HUES48 (cell line): ENCODE results near the gene RAB3IL1.

Source experiments
- H3K27ac ChIP-seq: one replicate; pipeline ENCODE4 v1.7.0; 2013; ENCODE audit warnings: low read depth, low read length, inconsistent platforms
- H3K27me3 ChIP-seq: 2 replicates; pipeline ENCODE4 v1.6.1; 2013; ENCODE audit warnings: mild to moderate bottlenecking, low read length; ENCODE audit not compliant: control insufficient read depth, insufficient read depth
- H3K36me3 ChIP-seq: 2 replicates; pipeline ENCODE4 v1.6.1; 2013; ENCODE audit warnings: low read length; ENCODE audit not compliant: control insufficient read depth, insufficient read depth
- H3K4me1 ChIP-seq: 2 replicates; pipeline ENCODE4 v1.6.1; 2013; ENCODE audit warnings: mild to moderate bottlenecking, low read length; ENCODE audit not compliant: control insufficient read depth, insufficient read depth
- H3K4me3 ChIP-seq: 2 replicates; pipeline ENCODE4 v1.5.1; 2013; ENCODE audit warnings: mild to moderate bottlenecking, low read depth, low read length
- H3K9ac ChIP-seq: 2 replicates; pipeline ENCODE4 v1.6.1; 2013; ENCODE audit warnings: mild to moderate bottlenecking, low read depth, low read length, moderate library complexity
- H3K9me3 ChIP-seq: 2 replicates; pipeline ENCODE4 v1.6.1; 2013; ENCODE audit warnings: low read length; ENCODE audit not compliant: control insufficient read depth, insufficient read depth

RAB3IL1 gene

GRCh38 chr11:61890529-61891330 is 26.6 kb downstream of the RAB3IL1 start:
- Histone ChIP-seq H3K27ac (no peak overlapping the region), H3K4me3 (peak overlapping the region; percentile 87), H3K9me3 (no peaks in the 10 kb centered on the region), H3K4me1 (no peaks in the 10 kb centered on the region), H3K9ac (peak overlapping the region; percentile 65), H3K36me3 (no peaks in the 10 kb centered on the region), H3K27me3 (no peaks in the 10 kb centered on the region)

- Histone ChIP-seq H3K36me3 (no peaks in the 10 kb centered on the region), H3K27me3 (no peaks in the 10 kb centered on the region), H3K9me3 (no peaks in the 10 kb centered on the region), H3K27ac (no peak overlapping the region), H3K4me3 (peak overlapping the region; percentile 87; the same call in 1 of the 2 replicates), H3K4me1 (no peaks in the 10 kb centered on the region), H3K9ac (no peak overlapping the region)
These were observed 27.5 kb downstream of the RAB3IL1 start for GRCh38 chr11:61889831-61890230.

- Histone ChIP-seq H3K9ac (no peak overlapping the region), H3K4me1 (no peaks in the 10 kb centered on the region), H3K27ac (no peak overlapping the region), H3K4me3 (no peak overlapping the region), H3K36me3 (no peaks in the 10 kb centered on the region), H3K9me3 (no peaks in the 10 kb centered on the region), H3K27me3 (no peaks in the 10 kb centered on the region)
These were observed 28.8 kb downstream of the RAB3IL1 start for GRCh38 chr11:61888590-61888989.

- Histone ChIP-seq H3K9ac (no peak overlapping the region), H3K4me3 (no peak overlapping the region), H3K27ac (no peak overlapping the region), H3K9me3 (no peaks in the 10 kb centered on the region), H3K36me3 (no peaks in the 10 kb centered on the region), H3K27me3 (no peaks in the 10 kb centered on the region), H3K4me1 (no peaks in the 10 kb centered on the region)
These were observed 29.4 kb downstream of the RAB3IL1 start for GRCh38 chr11:61887839-61888494.

- Histone ChIP-seq H3K9me3 (no peaks in the 10 kb centered on the region), H3K27ac (no peak overlapping the region), H3K9ac (no peak overlapping the region), H3K36me3 (no peaks in the 10 kb centered on the region), H3K4me1 (0 out of 2 replicates have a peak, but pooled peaks cover under 1% of the 10 kb centered on the region), H3K27me3 (no peaks in the 10 kb centered on the region), H3K4me3 (no peak overlapping the region)
These were observed 30.7 kb downstream of the RAB3IL1 start for GRCh38 chr11:61886643-61887042.

GRCh38 chr11:61885784-61886580 is 31.4 kb downstream of the RAB3IL1 start:
- Histone ChIP-seq H3K4me1 (peaks cover 7% of the 10 kb centered on the region; the same call in 1 of the 2 replicates), H3K9ac (no peak overlapping the region), H3K27ac (no peak overlapping the region), H3K4me3 (no peak overlapping the region), H3K36me3 (no peaks in the 10 kb centered on the region), H3K9me3 (no peaks in the 10 kb centered on the region), H3K27me3 (no peaks in the 10 kb centered on the region)

GRCh38 chr11:61885166-61885778 is 32.1 kb downstream of the RAB3IL1 start:
- Histone ChIP-seq H3K27me3 (no peaks in the 10 kb centered on the region), H3K4me1 (peaks cover 8% of the 10 kb centered on the region), H3K36me3 (no peaks in the 10 kb centered on the region), H3K4me3 (no peak overlapping the region), H3K9ac (no peak overlapping the region), H3K9me3 (no peaks in the 10 kb centered on the region), H3K27ac (no peak overlapping the region)

GRCh38 chr11:61883947-61884346 is 33.4 kb downstream of the RAB3IL1 start:
- Histone ChIP-seq H3K4me1 (peaks cover 14% of the 10 kb centered on the region), H3K9me3 (no peaks in the 10 kb centered on the region), H3K27ac (no peak overlapping the region), H3K4me3 (no peak overlapping the region), H3K9ac (no peak overlapping the region), H3K27me3 (no peaks in the 10 kb centered on the region), H3K36me3 (peaks cover 3% of the 10 kb centered on the region; the same call in 1 of the 2 replicates)

- H3K9ac ChIP-seq = no peak overlapping the region
- peaks cover 7% of the 10 kb centered on the region; the same call in 1 of the 2 replicates for H3K36me3 ChIP-seq
These were observed 34.0 kb downstream of the RAB3IL1 start for GRCh38 chr11:61883327-61883726.

GRCh38 chr11:61882879-61883278 is 34.5 kb downstream of the RAB3IL1 start:
- no peaks in the 10 kb centered on the region for H3K27me3 ChIP-seq

More at GRCh38 chr11:61883327-61883726, 34.0 kb downstream of the RAB3IL1 start:
- Histone ChIP-seq H3K4me3 (no peak overlapping the region), H3K27ac (no peak overlapping the region), H3K9me3 (no peaks in the 10 kb centered on the region), H3K4me1 (peaks cover 14% of the 10 kb centered on the region), H3K27me3 (no peaks in the 10 kb centered on the region)

More at GRCh38 chr11:61882879-61883278, 34.5 kb downstream of the RAB3IL1 start:
- no peak overlapping the region for H3K4me3 ChIP-seq
- no peak overlapping the region for H3K27ac ChIP-seq
- H3K4me1 ChIP-seq = peaks cover 14% of the 10 kb centered on the region
- H3K36me3 ChIP-seq = peaks cover 7% of the 10 kb centered on the region; the same call in 1 of the 2 replicates
- H3K9me3 ChIP-seq = no peaks in the 10 kb centered on the region
- H3K9ac ChIP-seq = no peak overlapping the region
